GM23248 (cell line): ENCODE data around the gene CMTM1.

Source experiments
- EZH2 ChIP-seq: fragments of 200-600 bp; sonication (generic); IDR thresholded peaks from 2 replicates; pipeline ENCODE4 v1.6.1; 2018; ENCODE audit warnings: antibody characterized with exemption, mild to moderate bottlenecking; ENCODE audit not compliant: insufficient read depth, poor library complexity, severe bottlenecking
- EZH2phosphoT487 ChIP-seq: fragments of 200-600 bp; sonication (generic); IDR thresholded peaks from 2 replicates; pipeline ENCODE4 v1.6.1; 2018; ENCODE audit warnings: antibody characterized with exemption, moderate library complexity, mild to moderate bottlenecking, low read depth; ENCODE audit not compliant: insufficient read depth

DNA sequence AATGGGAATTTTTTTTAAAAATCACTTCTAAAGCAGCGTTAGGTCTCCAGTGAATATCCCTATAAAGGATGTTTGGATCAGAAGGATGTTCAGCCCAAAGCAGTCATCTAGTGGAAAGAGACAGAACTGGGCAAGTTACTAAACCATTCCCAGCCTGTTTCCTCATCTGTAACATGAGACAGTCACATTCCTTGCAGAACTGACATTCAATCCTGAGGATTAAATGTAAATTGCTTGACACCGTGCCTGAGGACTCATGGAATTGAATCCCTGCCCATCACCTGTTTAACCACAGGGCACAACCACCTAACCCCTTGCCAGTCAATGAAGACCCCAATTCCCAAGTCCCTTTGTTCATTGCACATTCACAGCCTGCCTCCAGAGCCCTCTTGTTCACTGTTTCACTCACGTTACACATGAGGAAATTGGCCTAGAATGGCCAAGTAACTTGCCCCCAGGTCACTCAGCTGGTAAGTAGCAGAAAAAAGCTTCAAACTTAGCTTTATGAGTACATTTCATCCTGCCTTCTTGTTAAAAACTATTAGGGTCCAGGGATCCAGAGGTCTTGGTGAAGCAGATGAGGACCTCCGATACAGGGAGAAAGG, 14.5 kb downstream of the CMTM1 start:
- TF ChIP-seq EZH2 (no peak), EZH2phosphoT487 (no peak)
